Caco-2 (cell line): ENCODE measurements around the gene ABLIM2. TPM values are rescaled to one million over a fixed set of nuclear protein-coding genes. Genes with fewer than 3 reads are reported as not detected.

ENCODE experiments used
- Bru-seq: library from RNA; stranded (reverse); fragments of 400-500 nt; gene quantifications from one replicate; lab custom pipeline; 2021; lab: Mats Ljungman, UMichigan
- BruChase-seq, 2 experiments: library from RNA; stranded (reverse); fragments of 400-500 nt; gene quantifications; one replicate each; lab custom pipeline; 2021; lab: Mats Ljungman, UMichigan
- BruUV-seq: library from RNA; stranded (reverse); fragments of 400-500 nt; replicated peaks from 2 replicates; lab custom pipeline; 2021; lab: Mats Ljungman, UMichigan
- CTCF ChIA-PET: fragments of 300-600 bp; sonication (Branson Sonifier 250); formaldehyde crosslinking; loops from one replicate; lab custom pipeline; 2022; ENCODE audit warnings: antibody characterized with exemption; lab: Charles Lee
- POLR2A ChIA-PET: fragments of 300-600 bp; sonication (Branson Sonifier 250); formaldehyde crosslinking; loops from one replicate; lab custom pipeline; 2022; ENCODE audit warnings: antibody characterized with exemption; lab: Charles Lee
- DNase-seq, 2 experiments: peaks; one replicate each; pipeline versions ENCODE4 v3.0.0 to v3.0.0-alpha.2; 2020 to 2022
- H3K27me3 ChIP-seq: replicated peaks from 2 replicates; pipeline ENCODE4 v1.6.0; 2011; ENCODE audit warnings: low read length; ENCODE audit not compliant: control insufficient read depth, insufficient read depth
- H3K36me3 ChIP-seq: 2 replicates; pipeline ENCODE4 v1.5.1; 2011; ENCODE audit warnings: low read length; ENCODE audit not compliant: control insufficient read depth, insufficient read depth
- H3K4me1 ChIP-seq: fragments of 250-450 bp; sonication (Bioruptor Pico); 2 replicates; pipeline ENCODE4 v1.5.1; 2020; ENCODE audit warnings: mild to moderate bottlenecking
- H3K4me3 ChIP-seq: 2 replicates; pipeline ENCODE4 v1.5.1; 2011; ENCODE audit warnings: low read depth, mild to moderate bottlenecking, control low read depth, low read length
- H3K9me3 ChIP-seq: fragments of 250-450 bp; sonication (Bioruptor Pico); 2 replicates; pipeline ENCODE4 v1.5.1; 2020; ENCODE audit warnings: mild to moderate bottlenecking, moderate library complexity
- H3K27ac Mint-ChIP-seq: one replicate; pipeline ENCODE4 v1.8.0; 2022; ENCODE audit warnings: mixed read lengths; ENCODE audit not compliant: unreplicated experiment
- H3K27me3 Mint-ChIP-seq: one replicate; pipeline ENCODE4 v1.8.0; 2022; ENCODE audit warnings: mixed read lengths; ENCODE audit not compliant: insufficient read depth, unreplicated experiment
- H3K36me3 Mint-ChIP-seq: one replicate; pipeline ENCODE4 v1.8.0; 2022; ENCODE audit warnings: mild to moderate bottlenecking, mixed read lengths; ENCODE audit not compliant: insufficient read depth, unreplicated experiment
- H3K4me1 Mint-ChIP-seq: one replicate; pipeline ENCODE4 v1.8.0; 2022; ENCODE audit warnings: low read depth, mixed read lengths; ENCODE audit not compliant: unreplicated experiment
- H3K4me3 Mint-ChIP-seq: one replicate; pipeline ENCODE4 v1.8.0; 2022; ENCODE audit warnings: mild to moderate bottlenecking, moderate library complexity, mixed read lengths; ENCODE audit not compliant: unreplicated experiment
- H3K9me3 Mint-ChIP-seq: one replicate; pipeline ENCODE4 v1.8.0; 2022; ENCODE audit warnings: mixed read lengths; ENCODE audit not compliant: unreplicated experiment
- intact Hi-C: fragments of 100-400 bp; cut with micrococcal nuclease; formaldehyde crosslinking; loops from one replicate; pipeline ENCODE4 v1.10.0; 2022; ENCODE audit not compliant: unreplicated experiment
- long read RNA-seq: library from polyadenylated mRNA; stranded (forward); transcript quantifications from one replicate; pipeline ENCODE4 v2.0.0, GENCODE V29; 2022
- total RNA-seq: library from RNA; stranded (reverse); gene quantifications from 2 replicates; pipeline ENCODE4 v1.2.3, GENCODE V29; 2022
- TF ChIP-seq, protein P1 (sequence below), 2 experiments: fragments of 200-600 bp in 1 of 2; IDR thresholded peaks; 1 replicate in 1 of 2; 2 replicates in 1 of 2; pipeline versions ENCODE4 v1.5.1 to v1.8.0; 2011 to 2022; ENCODE audit warnings: antibody characterized with exemption in 1 of 2, control low read depth in 1 of 2, inconsistent platforms in 1 of 2, low read depth in 1 of 2, low read length in 1 of 2, mild to moderate bottlenecking in 1 of 2, moderate library complexity in 1 of 2; ENCODE audit not compliant: insufficient read depth in 1 of 2, severe bottlenecking in 1 of 2, unreplicated experiment in 1 of 2

Gene ABLIM2
- total RNA-seq, result 0.23 TPM in 1 of 2 replicates, not detected in the other
- Bru-seq, nascent RNA, result percentile 12 among the genes with signal in this experiment
- percentile 10 among the genes with signal in this experiment for BruChase-seq, experiment 1, labeled RNA remaining after a 2-hour chase
- percentile 9 among the genes with signal in this experiment for BruChase-seq, experiment 2, labeled RNA remaining after a 6-hour chase
- long read RNA-seq, result 0 reads

DNA sequence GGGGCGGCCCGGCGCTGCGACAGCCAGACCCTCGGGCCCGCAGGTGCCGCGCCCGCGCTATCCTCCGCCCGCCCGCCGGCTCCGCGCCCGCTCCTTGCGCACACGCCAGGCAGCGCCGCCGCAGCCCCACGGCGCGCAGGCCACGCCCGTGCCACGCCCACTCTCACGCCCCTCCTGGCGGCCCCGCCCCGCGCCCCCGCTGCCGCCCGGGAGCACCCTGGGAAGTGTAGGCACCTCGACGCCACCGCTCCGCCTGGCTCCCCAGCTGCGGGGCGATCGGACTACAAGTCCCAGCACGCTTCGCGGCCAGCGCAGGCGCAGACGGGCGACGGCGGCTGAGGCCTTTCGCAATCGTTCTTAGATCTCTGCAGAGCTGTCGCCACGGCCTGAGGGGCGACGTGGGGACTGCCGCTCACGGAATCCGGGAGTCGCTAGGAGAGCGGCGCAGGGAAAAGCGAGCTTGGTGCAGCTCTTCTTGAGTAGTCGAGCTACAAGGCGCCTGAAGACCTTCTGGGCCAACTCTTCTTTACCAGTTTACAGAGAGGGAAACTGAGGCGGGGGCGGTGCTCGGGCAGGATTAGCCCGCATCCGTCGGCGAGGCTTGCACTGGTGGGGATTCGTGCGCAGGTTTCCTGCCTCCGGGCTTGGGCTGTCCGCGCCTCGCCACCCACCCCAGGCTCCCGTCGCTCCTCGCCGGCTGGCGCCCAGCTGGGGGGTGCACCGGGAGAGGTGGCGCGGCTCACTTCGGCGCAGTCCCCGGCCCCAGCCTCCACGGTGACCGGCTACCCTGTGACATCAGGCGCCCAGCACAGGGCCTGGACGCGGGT, at the start of gene ABLIM2:
Gene ABLIM2, minus strand, starts transcription at position 104 of the 827 bp plus-strand sequence. CDS start 124 bp downstream, outside the sequence.
- no peaks in the 10 kb centered on the region for H3K9me3 ChIP-seq
- peaks cover 7% of the 10 kb centered on the region; the same call in 1 of the 2 replicates for H3K4me1 ChIP-seq
- Mint-ChIP-seq H3K4me3 (peak within 1 kb of the TSS; percentile 98), H3K27me3 (peaks cover 7% of the 10 kb centered on the region), H3K9me3 (no peaks in the 10 kb centered on the region), H3K27ac (peak within 1 kb of the TSS; percentile 76), H3K4me1 (no peaks in the 10 kb centered on the region), H3K36me3 (peaks cover 5% of the 10 kb centered on the region)
- DNase-seq, result peak; percentile 97 to 98
- ChIA-PET POLR2A (no interaction called here), CTCF (interaction anchor here (0.9 to 1.7 kb wide), 2 partner anchors 18 to 27 kb away, joined by 3 to 17 read pairs; no protein-coding TSS in a partner anchor)
- intact Hi-C loops, result no loop called here
- peak within 1 kb of the TSS; percentile 79 for H3K4me3 ChIP-seq
- no TSS peak for BruUV-seq
- H3K27me3 ChIP-seq, result no peaks in the 10 kb centered on the region
- TF ChIP-seq, protein P1, sequence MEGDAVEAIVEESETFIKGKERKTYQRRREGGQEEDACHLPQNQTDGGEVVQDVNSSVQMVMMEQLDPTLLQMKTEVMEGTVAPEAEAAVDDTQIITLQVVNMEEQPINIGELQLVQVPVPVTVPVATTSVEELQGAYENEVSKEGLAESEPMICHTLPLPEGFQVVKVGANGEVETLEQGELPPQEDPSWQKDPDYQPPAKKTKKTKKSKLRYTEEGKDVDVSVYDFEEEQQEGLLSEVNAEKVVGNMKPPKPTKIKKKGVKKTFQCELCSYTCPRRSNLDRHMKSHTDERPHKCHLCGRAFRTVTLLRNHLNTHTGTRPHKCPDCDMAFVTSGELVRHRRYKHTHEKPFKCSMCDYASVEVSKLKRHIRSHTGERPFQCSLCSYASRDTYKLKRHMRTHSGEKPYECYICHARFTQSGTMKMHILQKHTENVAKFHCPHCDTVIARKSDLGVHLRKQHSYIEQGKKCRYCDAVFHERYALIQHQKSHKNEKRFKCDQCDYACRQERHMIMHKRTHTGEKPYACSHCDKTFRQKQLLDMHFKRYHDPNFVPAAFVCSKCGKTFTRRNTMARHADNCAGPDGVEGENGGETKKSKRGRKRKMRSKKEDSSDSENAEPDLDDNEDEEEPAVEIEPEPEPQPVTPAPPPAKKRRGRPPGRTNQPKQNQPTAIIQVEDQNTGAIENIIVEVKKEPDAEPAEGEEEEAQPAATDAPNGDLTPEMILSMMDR (IDR thresholded peaks at IDR 0.05; ENCODE audit: insufficient read depth in 1 of 2, low read depth in 1 of 2, low read length in 1 of 2, severe bottlenecking in 1 of 2, unreplicated experiment in 1 of 2), result no peak
- no peaks in the 10 kb centered on the region for H3K36me3 ChIP-seq

DNA sequence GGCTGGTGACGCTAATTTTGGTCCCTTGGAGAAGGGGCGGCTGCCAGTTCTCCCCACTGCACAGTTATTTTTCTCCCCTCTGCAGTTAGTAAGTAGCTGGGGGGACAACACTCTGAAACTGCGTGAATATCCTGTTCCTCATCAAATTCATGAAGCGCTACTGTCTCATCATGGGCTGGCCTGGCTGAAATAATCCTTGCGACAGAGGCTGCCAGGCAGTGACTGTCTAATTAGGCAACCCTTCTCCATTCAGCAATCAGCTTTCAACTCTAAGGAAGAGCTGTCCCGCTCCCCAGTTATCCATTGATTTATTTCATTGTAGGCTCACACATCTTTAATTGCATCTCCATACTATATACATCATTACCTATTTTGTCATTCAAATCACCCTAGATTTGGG, 48.7 kb upstream of the ABLIM2 start:
- intact Hi-C loops, result no loop called here
- BruUV-seq, result no TSS peak
- no peaks in the 10 kb centered on the region for H3K27me3 Mint-ChIP-seq
- H3K4me1 ChIP-seq, result peaks cover 9% of the 10 kb centered on the region
- DNase-seq, result no peak
- CTCF ChIA-PET, result interaction anchor here (1.3 kb wide), 1 partner anchor 30 kb away, joined by 11 read pairs; no protein-coding TSS in a partner anchor
- no peaks in the 10 kb centered on the region for H3K4me1 Mint-ChIP-seq
- TF ChIP-seq, protein P1 (IDR thresholded peaks at IDR 0.05; ENCODE audit: insufficient read depth in 1 of 2, low read depth in 1 of 2, low read length in 1 of 2, severe bottlenecking in 1 of 2, unreplicated experiment in 1 of 2), result no peak
- no peaks in the 10 kb centered on the region for H3K9me3 Mint-ChIP-seq
- H3K4me3 Mint-ChIP-seq, result no peak overlapping the region
- no peak overlapping the region for H3K27ac Mint-ChIP-seq
- H3K4me3 ChIP-seq, result no peak overlapping the region
- no peaks in the 10 kb centered on the region for H3K9me3 ChIP-seq
- H3K27me3 ChIP-seq, result no peaks in the 10 kb centered on the region
- POLR2A ChIA-PET, result no interaction called here
- no peaks in the 10 kb centered on the region; the same call in 1 of the 2 replicates for H3K36me3 ChIP-seq
- H3K36me3 Mint-ChIP-seq, result no peaks in the 10 kb centered on the region
